ENCODE data around the gene SMG5. TPM values are rescaled to one million over a fixed set of nuclear protein-coding genes. Genes with fewer than 3 reads are reported as not detected.

SMG5 gene
- total and polyA plus RNA-seq, 2 experiments from 2014 or later: 25.9 to 118 TPM

- no peak for TF ChIP-seq REST (IDR thresholded peaks at IDR 0.05; ENCODE audit: unreplicated experiment)
- TF ChIP-seq ETS1 (IDR thresholded peaks at IDR 0.05): no peak
- TF ChIP-seq NANOG (IDR thresholded peaks at IDR 0.05; ENCODE audit: borderline replicate concordance): no peak
- no peak for TF ChIP-seq ZNF331 (CRISPR knock-in tag; IDR thresholded peaks at IDR 0.05; ENCODE audit: low read depth)
- TF ChIP-seq CREB1 (CRISPR knock-in tag; IDR thresholded peaks at IDR 0.05; ENCODE audit: low read depth): no peak
- TF ChIP-seq EZH2phosphoT487 (IDR thresholded peaks at IDR 0.05; ENCODE audit: unreplicated experiment): no peak
- TF ChIP-seq JUNB (IDR thresholded peaks at IDR 0.05; ENCODE audit: unreplicated experiment): no peak
- TF ChIP-seq CTCF (conservative IDR thresholded peaks at IDR 0.05; ENCODE audit: low read depth in 2 of 2): no peak
- no peak for TF ChIP-seq EZH2 (IDR thresholded peaks at IDR 0.05; ENCODE audit: low read depth, unreplicated experiment)
These were observed 7.2 kb upstream of the SMG5 start (continued) for GRCh38 chr1:156289857-156290256.

GRCh38 chr1:156286061-156286460, 3.4 kb upstream of the SMG5 start:
- H3K79me2 ChIP-seq (replicated peaks; ENCODE audit: insufficient read depth): peaks cover 12% of the 10 kb centered on the region
- no peak for TF ChIP-seq REST (IDR thresholded peaks at IDR 0.05; ENCODE audit: unreplicated experiment)
- no peak for TF ChIP-seq EZH2 (IDR thresholded peaks at IDR 0.05; ENCODE audit: low read depth, unreplicated experiment)
- TF ChIP-seq NANOG (IDR thresholded peaks at IDR 0.05; ENCODE audit: borderline replicate concordance): no peak

More at GRCh38 chr1:156286061-156286460, 3.4 kb upstream of the SMG5 start:
- H4K20me1 ChIP-seq (replicated peaks; ENCODE audit: insufficient read depth): peaks cover 7% of the 10 kb centered on the region
- H3K27me3 ChIP-seq (ENCODE audit: insufficient read depth): no peaks in the 10 kb centered on the region
- H3K4me1 Mint-ChIP-seq: peaks cover 17% of the 10 kb centered on the region
- no peaks in the 10 kb centered on the region for H3K9me3 Mint-ChIP-seq
- ATAC-seq (no peak), DNase-seq (ENCODE audit: low spot score) (no peak)
- no peak overlapping the region for H3K4me3 ChIP-seq
- peaks cover 11% of the 10 kb centered on the region for H3F3A ChIP-seq (replicated peaks; ENCODE audit: low read depth)
- peaks cover 14% of the 10 kb centered on the region for H3K27me3 Mint-ChIP-seq (ENCODE audit: insufficient read depth, low read depth, poor library complexity)
- H2AFZ ChIP-seq: no peak overlapping the region
- no peak overlapping the region for H3K4me3 Mint-ChIP-seq
- H3K4me1 ChIP-seq (ENCODE audit: insufficient read depth): peaks cover 16% of the 10 kb centered on the region
- H3K36me3 Mint-ChIP-seq (ENCODE audit: low read depth): no peaks in the 10 kb centered on the region; the same call in 1 of the 3 replicates
- H3K27ac ChIP-seq (ENCODE audit: low read depth): no peak overlapping the region
- H3K27ac Mint-ChIP-seq: no peak overlapping the region
- H3K36me3 ChIP-seq (ENCODE audit: insufficient read depth): no peaks in the 10 kb centered on the region
- H3K4me2 ChIP-seq: no peak overlapping the region
- H3K9me2 ChIP-seq (ENCODE audit: insufficient read depth): no peaks in the 10 kb centered on the region

Measured in GM23338 (cell line).